Right cardiac atrium (tissue), 5 donors: ENCODE measurements around the gene CELF1. TPM values are rescaled to one million over a fixed set of nuclear protein-coding genes. Genes with fewer than 3 reads are reported as not detected.

Experiments used
- ATAC-seq, 2 donors: fragments of 200-7000 bp; cut with Tn5 transposase; one replicate each; pipeline versions ENCODE4 v1.8.0 to v1.9.1; 2020; ENCODE audit warnings: moderate library complexity in 2 of 2, mild to moderate bottlenecking in 1 of 2
- DNase-seq, 3 donors: peaks; one replicate each; pipeline ENCODE4 v3.0.0-alpha.2; 2020
- H3K27ac ChIP-seq: one replicate; pipeline ENCODE4 v1.5.1; 2013; ENCODE audit warnings: mild to moderate bottlenecking, low read length, control low read depth, moderate library complexity
- H3K27me3 ChIP-seq: one replicate; pipeline ENCODE4 v1.6.1; 2013; ENCODE audit not compliant: control insufficient read depth, insufficient read depth
- H3K4me1 ChIP-seq: one replicate; pipeline ENCODE4 v1.6.1; 2013; ENCODE audit warnings: low read length; ENCODE audit not compliant: control insufficient read depth, insufficient read depth
- H3K4me3 ChIP-seq: one replicate; pipeline ENCODE4 v1.5.1; 2013; ENCODE audit warnings: low read length, control low read depth
- H3K9me3 ChIP-seq: one replicate; pipeline ENCODE4 v1.6.1; 2013; ENCODE audit warnings: low read length; ENCODE audit not compliant: control insufficient read depth
- WGBS: extraction: QIAGEN DNeasy Blood & Tissue Kit; methylation state at CpG from one replicate; pipeline ENCODE4 v1.1.7; 2013; 5-methylcytosine and 5-hydroxymethylcytosine counted together
- intact Hi-C, 4 donors: fragments of 100-400 bp; cut with DNase I; formaldehyde crosslinking; loops; one replicate each; pipeline versions ENCODE4 v1.11.0 to v1.14.0; 2022 to 2023
- polyA plus RNA-seq: library from polyadenylated mRNA; stranded (reverse); fragments of 200-250 nt; gene quantifications from one replicate; pipeline ENCODE4 v1.2.3, GENCODE V29; 2013
- total RNA-seq, 4 donors: library from RNA; stranded (reverse); fragmentation: NEBNext Ultra II Directional; extraction: Animal tissue kit (Norgen Biotek cat#: 25700); gene quantifications; one replicate each; pipeline ENCODE4 v1.2.1, GENCODE V29; 2021
- donor health status: healthy with polysubstance abuse.
- donor health status: DM: no; HTN: yes; CAD: no.
- donor health status: DM: no; HTN: no; CAD: no.
- donor health status: DM: no; HTN: yes; CAD: no; lungs with severe emphysema.
- donor health status: DM: yes; HTN: yes; CAD: no.

Gene CELF1
- total and polyA plus RNA-seq, 5 donors: 26.9 to 79.8 (median 70.7) TPM

- no peaks in the 10 kb centered on the region for H3K9me3 ChIP-seq
- 70% methylated on average over 7 of the region's 7 CpGs for WGBS
- H3K27me3 ChIP-seq: no peaks in the 10 kb centered on the region
- no peaks in the 10 kb centered on the region for H3K4me1 ChIP-seq
- no peak overlapping the region for H3K4me3 ChIP-seq
- DNase-seq: peak in 1 of 3 donors; percentile 47
- ATAC-seq: peak; percentile 40 to 56
- intact Hi-C loops: no loop called here
- H3K27ac ChIP-seq: no peak overlapping the region
Observed at GRCh38 chr11:47434011-47434786, 118.7 kb downstream of the CELF1 start.

- H3K9me3 ChIP-seq: no peaks in the 10 kb centered on the region
- H3K27ac ChIP-seq: no peak overlapping the region
- no peaks in the 10 kb centered on the region for H3K4me1 ChIP-seq
- DNase-seq (no peak), ATAC-seq (no peak)
- H3K27me3 ChIP-seq: no peaks in the 10 kb centered on the region
- intact Hi-C loops: no loop called here
- H3K4me3 ChIP-seq: no peak overlapping the region
- WGBS: 82% methylated on average over 3 of the region's 3 CpGs
Observed at GRCh38 chr11:47433157-47433556, 119.8 kb downstream of the CELF1 start.

GRCh38 chr11:47431356-47432083 lies 121.4 kb downstream of the CELF1 start:
- no peak overlapping the region for H3K4me3 ChIP-seq
- ATAC-seq (no peak), DNase-seq (peak in 1 of 3 donors; percentile 11)
- H3K27me3 ChIP-seq: no peaks in the 10 kb centered on the region
- no peak overlapping the region for H3K27ac ChIP-seq
- H3K4me1 ChIP-seq: no peaks in the 10 kb centered on the region
- intact Hi-C loops: no loop called here
- 91% methylated on average over 9 of the region's 9 CpGs for WGBS
- H3K9me3 ChIP-seq: no peaks in the 10 kb centered on the region

- 63% methylated on average over 5 of the region's 5 CpGs for WGBS
- no peak for ATAC-seq
- peaks cover under 1% of the 10 kb centered on the region for H3K4me1 ChIP-seq
- intact Hi-C loops: no loop called here
- no peaks in the 10 kb centered on the region for H3K27me3 ChIP-seq
- H3K9me3 ChIP-seq: no peaks in the 10 kb centered on the region
- H3K4me3 ChIP-seq: no peak overlapping the region
- DNase-seq: no peak
- no peak overlapping the region for H3K27ac ChIP-seq
Observed at GRCh38 chr11:47430524-47430923, 122.4 kb downstream of the CELF1 start.

GRCh38 chr11:47426062-47426956 lies 126.6 kb downstream of the CELF1 start, which contains the start of gene PSMC3:
Gene PSMC3, minus strand, starts transcription at chr11:47426439. Its CDS starts 160 bp downstream, at chr11:47426279.
- peak; percentile 97 for ATAC-seq
- WGBS: under 1% methylated on average over 62 of the region's 62 CpGs
- peak within 1 kb of the TSS; percentile 96 for H3K4me3 ChIP-seq
- no peaks in the 10 kb centered on the region for H3K27me3 ChIP-seq
- H3K9me3 ChIP-seq: no peaks in the 10 kb centered on the region
- peak within 1 kb of the TSS; percentile 92 for H3K27ac ChIP-seq
- peaks cover 9% of the 10 kb centered on the region for H3K4me1 ChIP-seq
- peak; percentile 99 to 100 (median 99) for DNase-seq
- intact Hi-C loops: no loop called here

- H3K27me3 ChIP-seq: no peaks in the 10 kb centered on the region
- H3K4me1 ChIP-seq: peaks cover 9% of the 10 kb centered on the region
- peak in 1 of 3 donors; percentile 38 for DNase-seq
- peak overlapping the region; percentile 30 for H3K27ac ChIP-seq
- H3K9me3 ChIP-seq: no peaks in the 10 kb centered on the region
- WGBS: under 1% methylated on average over 14 of the region's 14 CpGs
- intact Hi-C loops: no loop called here
- ATAC-seq: peak in 1 of 2 donors; percentile 1
- H3K4me3 ChIP-seq: peak overlapping the region; percentile 96
Observed at GRCh38 chr11:47425611-47426010, 127.3 kb downstream of the CELF1 start.

- no peak overlapping the region for H3K27ac ChIP-seq
- H3K4me1 ChIP-seq: peaks cover 8% of the 10 kb centered on the region
- H3K4me3 ChIP-seq: no peak overlapping the region
- intact Hi-C loops: no loop called here
- DNase-seq (peak in 1 of 3 donors; percentile 44), ATAC-seq (no peak)
- H3K27me3 ChIP-seq: no peaks in the 10 kb centered on the region
- no peaks in the 10 kb centered on the region for H3K9me3 ChIP-seq
- WGBS: 80% methylated on average over 23 of the region's 23 CpGs
Observed at GRCh38 chr11:47418454-47419259, 134.3 kb downstream of the CELF1 start.

GRCh38 chr11:47417712-47418111 lies 135.2 kb downstream of the CELF1 start:
- WGBS: 80% methylated on average over 6 of the region's 6 CpGs
- H3K4me3 ChIP-seq: no peak overlapping the region
- no peaks in the 10 kb centered on the region for H3K27me3 ChIP-seq
- intact Hi-C loops: no loop called here
- ATAC-seq (no peak), DNase-seq (peak in 2 of 3 donors; percentile 44 to 63)
- H3K4me1 ChIP-seq: peaks cover 8% of the 10 kb centered on the region
- H3K27ac ChIP-seq: no peak overlapping the region
- H3K9me3 ChIP-seq: no peaks in the 10 kb centered on the region

- 13% methylated on average over 13 of the region's 13 CpGs for WGBS
- Histone ChIP-seq H3K27ac (peak overlapping the region; percentile 74), H3K4me1 (peaks cover 8% of the 10 kb centered on the region), H3K27me3 (no peaks in the 10 kb centered on the region), H3K4me3 (no peak overlapping the region), H3K9me3 (no peaks in the 10 kb centered on the region)
- DNase-seq: peak; percentile 90 to 93 (median 93)
- peak; percentile 77 to 89 for ATAC-seq
- intact Hi-C loops: no loop called here
Observed at GRCh38 chr11:47415949-47416472, 136.9 kb downstream of the CELF1 start.
